GM19193 (cell line): Measurements from ENCODE around the gene EEF2.

ENCODE experiments used
- POLR2A ChIP-seq: IDR thresholded peaks from 4 replicates; pipeline ENCODE4 v1.6.1; 2011; ENCODE audit not compliant: insufficient read depth, insufficient read length; ENCODE audit errors: extremely low read depth

EEF2 gene

DNA sequence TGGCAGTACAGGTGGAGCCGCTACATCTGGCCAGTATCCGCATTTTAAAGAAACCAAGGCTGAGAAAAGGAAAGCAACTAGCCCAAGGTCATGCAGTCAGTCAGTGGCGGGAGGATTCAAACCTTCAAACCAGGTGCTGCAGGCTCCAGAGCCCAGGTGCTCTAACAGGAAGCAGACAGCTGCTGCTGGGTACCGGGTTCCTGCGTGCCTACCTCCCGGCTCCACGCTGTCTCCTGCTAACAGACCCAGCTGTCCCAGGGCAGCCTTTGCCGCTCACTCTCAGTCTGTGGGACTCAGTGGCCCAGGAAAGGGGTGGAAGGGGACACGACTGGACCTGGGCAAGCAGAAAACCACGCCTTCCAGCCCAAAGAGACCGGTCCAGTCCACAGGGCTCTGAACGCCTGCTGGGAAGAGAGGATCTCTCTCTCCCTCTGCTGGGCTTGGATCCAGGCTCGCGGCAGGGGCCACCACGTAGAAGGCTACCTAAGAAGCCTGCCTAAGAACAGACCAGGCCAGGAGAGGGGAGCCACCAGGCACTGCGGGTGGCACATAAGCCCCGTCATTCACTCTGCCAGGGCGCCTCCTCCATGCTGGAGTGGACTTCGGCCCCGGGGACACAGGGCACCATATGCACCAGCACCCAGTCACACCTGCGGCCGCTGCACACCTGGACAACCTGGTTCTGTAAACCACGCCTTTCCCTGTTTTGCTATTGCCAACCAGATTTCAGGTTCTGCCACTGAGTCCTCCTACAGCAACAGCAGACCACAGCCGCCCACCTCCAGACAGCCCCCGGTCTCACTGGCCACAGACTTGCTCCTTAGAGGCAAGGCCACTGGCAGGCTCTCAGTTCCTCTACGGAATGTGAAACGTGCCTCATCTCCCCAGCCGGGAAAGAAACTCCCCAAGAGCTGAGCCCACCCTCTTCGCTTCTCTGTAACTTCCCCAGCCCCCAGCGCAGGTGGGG is 18.9 kb downstream of the EEF2 start:
- TF ChIP-seq POLR2A: no peak

DNA sequence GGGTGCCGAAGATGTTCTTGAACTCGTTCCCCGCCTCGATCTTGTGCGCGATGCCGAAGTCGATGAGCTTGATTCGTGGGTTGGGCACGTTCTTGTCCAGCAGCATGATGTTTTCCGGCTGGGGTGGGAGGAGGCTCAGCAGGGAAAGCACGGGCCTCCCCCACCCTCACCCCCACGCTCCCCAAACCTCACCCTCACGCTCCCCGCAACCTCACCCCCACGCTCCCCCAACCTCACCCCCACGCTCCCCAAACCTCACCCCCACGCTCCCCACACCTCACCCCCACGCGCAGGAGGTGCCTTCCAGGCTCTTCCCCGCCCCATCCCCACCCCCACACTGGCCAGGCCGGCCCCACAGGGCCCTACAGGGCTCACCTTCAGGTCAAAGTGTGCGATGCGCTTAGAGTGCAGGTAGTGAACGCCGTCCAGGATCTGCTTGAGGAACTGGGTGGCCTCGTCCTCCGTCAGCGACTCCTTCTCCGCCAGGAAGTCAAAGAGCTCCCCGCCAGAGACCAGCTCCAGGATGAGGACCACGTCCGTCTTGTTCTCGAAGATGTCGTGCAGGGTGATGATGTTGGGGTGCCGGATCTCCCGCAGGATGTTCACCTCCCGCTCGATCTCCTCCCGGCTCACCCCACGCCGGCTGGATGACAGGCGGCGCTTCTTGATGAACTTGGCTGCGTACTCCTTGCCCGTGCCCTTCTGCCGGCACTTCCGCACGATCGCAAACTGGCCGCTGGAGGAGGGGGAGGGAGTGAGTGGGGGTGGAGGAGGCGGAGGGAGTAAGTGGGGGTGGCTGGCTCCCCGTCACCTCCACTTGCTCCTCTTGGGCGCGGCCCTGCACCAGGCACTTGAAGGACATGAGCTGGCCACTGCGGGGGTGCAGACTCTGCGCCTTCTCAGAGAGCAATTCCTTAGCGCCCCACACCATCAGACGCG is 20.7 kb downstream of the EEF2 start:
- no peak for TF ChIP-seq POLR2A

DNA sequence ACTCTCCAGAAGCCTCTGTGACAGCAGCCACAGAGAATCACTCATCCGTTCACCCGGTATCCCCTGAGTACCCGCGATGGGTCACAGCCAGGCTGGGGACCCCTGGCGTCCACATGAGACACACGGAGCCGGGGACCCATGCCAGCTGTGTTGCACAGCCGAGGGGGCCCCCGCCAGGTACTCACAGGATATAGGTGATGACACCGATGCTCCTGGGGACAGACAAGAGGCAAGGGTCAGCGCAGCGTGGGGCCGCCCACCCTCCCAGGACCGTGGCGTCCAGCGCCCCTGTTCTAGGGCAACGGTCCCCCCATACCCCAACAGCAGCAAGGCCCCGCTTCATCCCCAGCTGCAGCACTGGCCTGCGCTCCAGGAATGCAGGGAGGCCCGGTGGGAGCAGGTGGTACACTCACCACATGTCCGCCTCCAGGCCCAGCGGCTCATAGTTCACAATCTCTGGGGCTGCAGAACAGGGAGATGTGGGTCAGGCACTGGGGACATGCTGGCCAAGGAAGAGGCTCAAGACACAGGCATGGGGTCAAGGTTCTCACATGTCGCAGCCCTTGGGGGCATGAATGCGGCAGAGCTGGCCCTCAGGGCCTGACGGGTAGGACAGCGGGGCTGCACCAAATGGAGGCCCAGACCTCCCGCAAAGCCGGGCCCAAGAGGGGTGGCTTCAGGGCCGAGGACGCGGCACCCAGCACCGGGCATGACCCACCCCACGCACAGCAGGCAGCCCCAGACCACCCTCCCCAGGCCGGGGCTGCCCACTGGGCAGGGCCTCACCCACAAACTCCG is 21.6 kb downstream of the EEF2 start:
- TF ChIP-seq POLR2A: no peak

DNA sequence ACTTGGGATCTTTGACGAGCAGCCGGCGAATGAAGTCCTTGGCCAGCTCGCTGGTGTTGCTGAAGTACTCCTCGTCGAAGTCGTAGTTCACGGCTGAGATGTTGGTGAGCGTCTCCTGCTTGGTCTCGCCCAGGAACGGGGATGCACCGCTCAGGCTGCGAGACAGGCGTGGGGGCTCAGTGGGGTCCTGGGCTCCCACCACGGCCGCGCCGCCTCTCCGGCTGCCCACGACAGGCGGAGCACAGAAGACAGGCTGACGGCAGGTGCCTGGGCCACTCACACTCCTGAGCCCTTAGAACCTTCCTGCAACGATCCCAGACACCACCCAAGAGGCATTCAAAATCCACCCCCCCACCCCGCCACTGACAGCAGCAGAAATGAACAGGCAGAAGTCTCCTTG is 24.3 kb downstream of the EEF2 start:
- TF ChIP-seq POLR2A: no peak

DNA sequence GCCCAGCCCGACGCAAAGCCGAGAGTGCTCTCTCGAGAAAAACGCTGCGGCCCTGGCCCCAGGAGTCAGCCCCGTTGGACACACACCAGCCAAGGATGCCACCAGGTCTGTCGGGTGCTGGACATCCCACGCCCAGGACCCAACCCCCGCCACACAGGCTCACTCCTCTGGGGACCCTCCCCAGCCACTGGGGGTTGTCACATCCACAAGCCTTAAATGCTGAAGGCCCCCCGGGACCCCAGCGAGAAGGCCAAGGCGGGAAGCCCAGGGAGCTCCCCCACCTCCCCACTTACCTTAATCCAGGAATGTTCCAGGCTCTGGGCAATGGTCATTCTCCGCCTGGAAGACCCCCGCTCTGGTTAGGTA is 25.5 kb downstream of the EEF2 start:
- TF ChIP-seq POLR2A: no peak

DNA sequence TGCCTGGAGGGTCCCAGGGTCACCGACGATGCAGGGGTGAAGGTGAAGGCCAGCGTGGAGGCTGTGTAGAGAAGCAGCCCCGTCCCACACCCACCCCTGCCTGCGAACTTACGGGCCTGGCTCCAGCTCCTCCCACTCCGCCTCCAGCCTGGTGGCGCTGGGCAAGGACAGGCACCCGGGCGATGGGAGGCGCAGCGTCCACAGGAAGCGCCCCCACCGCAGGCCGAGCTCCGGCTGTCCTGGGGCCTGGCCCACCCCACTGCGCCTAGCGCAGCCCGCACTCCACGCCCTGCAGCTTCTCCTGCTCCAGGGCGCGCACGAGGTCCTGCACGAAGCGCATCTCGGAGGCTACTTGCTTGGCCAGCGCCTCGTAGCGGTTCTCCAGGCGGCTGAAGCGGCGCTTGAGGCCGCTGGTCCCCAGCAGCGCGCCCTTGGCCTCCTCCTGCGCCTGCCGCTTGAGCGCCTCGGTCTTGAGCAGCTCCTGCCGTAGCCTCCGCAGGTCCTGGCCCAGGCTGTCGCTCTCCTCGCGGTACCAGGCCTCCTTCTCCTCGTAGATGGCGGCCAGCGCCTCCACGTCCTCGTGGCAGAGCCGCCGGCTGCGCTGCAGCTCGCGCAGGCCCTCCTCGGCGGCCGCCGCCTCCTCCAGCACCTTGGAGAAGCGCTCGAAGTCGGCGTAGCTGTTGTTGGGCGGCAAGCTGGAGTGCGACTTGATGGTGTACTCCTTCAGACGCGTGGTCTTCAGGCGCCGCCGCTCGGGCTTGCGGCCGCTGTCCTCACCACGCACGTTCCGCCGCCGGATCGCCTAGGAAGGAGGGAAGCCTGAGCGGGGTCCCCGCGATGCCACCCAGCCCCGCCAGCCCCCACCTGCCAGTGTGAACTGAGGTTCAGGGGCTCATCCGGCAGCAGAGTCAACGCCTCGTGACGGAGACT is 26.2 kb downstream of the EEF2 start:
- TF ChIP-seq POLR2A: no peak

DNA sequence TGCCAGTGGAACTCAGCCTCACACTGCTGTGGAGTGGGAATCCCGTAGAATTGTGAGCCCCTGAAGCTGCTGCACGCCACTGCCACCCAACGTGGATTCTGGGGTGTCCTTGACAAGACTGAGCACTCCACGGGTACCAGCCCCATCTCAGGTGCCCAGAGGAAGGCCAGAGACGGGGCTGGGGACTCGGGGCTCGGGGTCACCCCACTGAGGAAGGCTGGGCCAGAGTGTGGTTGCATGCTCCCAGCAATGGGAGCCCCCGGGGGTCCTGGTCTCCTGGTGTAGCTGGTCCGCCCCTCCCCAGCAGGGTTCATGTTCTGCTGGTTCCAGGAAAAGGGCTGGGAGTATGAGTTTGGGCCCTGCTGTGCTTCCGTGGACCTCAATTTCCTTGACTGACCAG is 29.6 kb downstream of the EEF2 start:
- no peak for TF ChIP-seq POLR2A

DNA sequence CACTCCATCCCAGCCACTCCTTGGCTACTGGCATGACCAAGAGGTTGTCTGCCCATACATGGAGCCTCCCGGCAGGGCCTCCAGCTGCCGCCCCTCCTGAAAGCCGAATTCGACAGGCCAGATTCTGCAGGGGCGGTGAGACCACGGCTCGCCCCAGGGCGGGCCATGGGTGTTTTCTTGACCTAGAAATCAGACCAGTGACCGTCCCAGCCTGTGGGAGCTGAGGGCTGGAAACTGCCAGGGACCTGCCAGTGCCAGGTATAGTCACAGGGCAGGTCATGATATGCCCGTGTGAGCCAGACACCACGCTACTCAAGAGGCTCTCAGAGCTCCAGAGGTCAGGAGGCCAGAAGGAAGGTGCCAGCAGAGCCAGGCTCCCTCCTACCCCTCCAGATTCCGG is 31.2 kb downstream of the EEF2 start:
- no peak for TF ChIP-seq POLR2A

DNA sequence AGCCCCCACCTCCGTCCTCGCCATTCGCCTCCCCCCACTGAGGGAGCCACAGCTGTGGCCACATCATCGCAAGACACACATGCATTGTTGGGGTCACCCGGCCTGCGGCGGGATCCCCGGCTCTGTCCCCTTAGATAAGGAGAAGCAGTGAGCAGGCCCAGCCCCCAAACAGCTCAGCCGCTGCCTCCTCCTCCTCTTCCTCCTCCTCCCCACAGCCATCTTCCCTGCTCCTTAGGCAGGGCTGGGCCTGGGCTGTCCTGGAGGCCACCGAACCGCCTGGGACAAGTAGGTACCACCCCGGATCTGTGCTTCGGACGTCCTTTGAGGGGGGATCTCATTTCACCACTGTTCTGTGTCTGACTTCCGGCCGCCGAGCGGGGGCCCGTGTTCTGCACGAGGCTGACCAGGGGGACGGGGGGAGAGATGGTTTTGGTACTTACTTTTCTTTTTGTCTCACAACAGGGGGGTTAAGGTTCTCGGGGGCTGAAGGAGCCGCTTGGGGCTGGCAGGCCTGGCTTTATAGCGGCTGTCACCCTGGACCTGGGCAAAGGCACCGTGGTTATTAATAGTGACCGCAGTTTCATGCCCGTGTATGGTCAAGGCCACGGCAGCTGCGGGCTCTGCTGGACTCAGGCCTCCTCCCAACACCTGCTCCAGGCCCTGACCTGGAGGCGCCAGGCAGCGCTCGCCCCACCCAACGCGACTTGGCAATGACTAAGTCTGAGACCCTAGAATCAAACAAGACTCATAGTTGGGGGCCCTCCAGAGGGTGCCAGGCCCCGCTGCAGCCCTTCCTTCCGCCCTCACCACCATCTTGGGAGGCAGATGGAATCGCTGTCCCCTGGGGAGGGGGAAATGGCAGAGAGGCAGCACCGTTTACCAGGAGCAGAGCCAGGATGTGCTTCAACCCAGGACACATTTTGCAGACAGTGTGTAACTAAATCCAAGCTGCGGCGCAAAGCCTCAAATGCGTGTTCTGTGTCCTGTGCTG is 34.1 kb downstream of the EEF2 start:
- TF ChIP-seq POLR2A: no peak

DNA sequence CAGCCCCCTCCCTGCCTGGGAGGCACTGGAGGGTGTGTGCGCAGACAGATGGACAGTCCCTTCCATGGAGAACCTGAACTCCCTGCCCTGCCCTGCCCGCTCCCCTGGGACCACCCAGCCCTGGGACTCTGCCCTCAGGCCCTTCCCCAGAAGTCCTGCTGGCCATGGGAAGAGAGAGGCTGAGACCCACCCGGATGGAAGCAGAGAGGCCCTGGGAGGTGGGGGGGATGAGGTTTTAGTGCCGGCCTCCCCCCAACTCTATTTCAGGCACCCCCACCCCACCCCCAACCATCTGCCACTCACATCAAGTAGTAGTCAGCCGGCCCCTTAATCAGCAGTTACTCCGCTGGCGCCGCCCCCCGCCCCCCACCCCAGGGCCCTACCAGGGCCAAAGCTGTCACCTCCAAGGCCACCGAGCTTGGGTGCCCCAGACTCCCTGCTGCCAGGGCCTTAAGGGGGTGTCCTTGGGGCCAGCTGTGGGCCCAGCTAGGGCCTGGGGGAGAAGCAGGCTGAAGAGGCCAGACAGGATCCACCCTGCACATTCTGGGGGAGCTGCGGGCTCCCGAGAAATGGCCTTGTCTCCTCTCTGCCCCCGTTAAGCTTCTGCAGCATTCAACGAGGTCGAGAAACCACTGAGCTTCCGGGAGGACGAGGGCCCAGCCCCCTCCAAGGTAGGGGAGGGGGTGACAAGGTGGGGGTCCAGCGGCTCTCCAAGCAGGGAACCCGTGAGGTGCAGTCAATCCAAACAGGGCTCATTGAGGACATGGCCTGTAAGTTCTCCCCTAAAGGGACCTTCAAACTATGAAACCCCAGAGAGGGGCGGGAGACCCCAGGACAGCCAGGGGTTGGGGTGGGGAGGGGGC is 35.0 kb downstream of the EEF2 start:
- no peak for TF ChIP-seq POLR2A

DNA sequence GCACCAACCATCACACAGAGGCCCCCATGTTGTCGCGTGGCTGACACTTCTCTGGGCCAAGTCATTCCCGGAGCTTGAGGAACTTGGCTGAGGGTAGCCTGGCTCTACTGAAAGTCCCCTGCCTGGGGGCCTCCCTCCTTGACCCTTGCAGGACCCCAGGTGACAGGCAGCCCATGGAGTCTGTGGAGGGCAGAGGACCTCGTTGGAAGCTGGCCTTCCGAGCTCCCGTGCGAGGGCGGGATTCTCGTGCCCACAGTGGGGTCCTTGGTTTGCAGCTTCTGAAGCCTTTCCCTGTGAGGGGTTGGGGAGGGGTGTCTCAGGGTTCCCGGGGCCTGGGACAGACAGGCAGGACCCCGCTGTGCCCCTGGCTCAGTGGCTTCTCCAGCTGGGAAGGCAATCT is 36.0 kb downstream of the EEF2 start:
- no peak for TF ChIP-seq POLR2A

DNA sequence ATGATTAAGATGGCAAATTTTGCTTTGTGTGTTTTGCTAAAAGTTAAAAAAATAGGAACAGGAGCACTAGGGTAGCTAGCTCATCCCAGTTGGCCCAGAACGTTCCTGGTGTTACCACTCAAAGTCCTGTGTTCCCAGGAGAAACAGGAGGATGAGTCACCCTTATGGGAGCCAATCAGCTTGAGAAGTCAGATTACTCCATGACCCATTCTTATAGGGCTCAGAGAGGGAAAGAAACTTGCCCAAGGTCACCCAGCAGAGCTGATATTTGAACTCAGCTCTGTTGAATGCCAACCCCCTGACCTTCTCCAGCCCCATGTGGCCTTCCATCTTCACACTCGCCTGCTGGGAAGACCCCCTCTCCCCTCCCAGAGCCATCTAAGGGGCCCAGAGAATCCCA is 39.4 kb downstream of the EEF2 start:
- no peak for TF ChIP-seq POLR2A
